DND-41 (cell line): ENCODE measurements around the gene MAP2K5.

Source experiments
- ATAC-seq: fragments of 200-7000 bp; cut with Tn5 transposase; 3 replicates; pipeline ENCODE4 v1.9.1; 2021; ENCODE audit warnings: low read depth; ENCODE audit not compliant: insufficient read depth
- DNase-seq: peaks from one replicate; pipeline ENCODE4 v3.0.0-alpha.2; 2020
- H2AFZ ChIP-seq: 2 replicates; pipeline ENCODE4 v1.6.0; 2012; ENCODE audit warnings: low read depth, low read length
- H3K27ac ChIP-seq: 2 replicates; pipeline ENCODE4 v1.5.1; 2012; ENCODE audit warnings: low read length, inconsistent platforms
- H3K27me3 ChIP-seq: fragments of 200-600 bp; sonication (generic); 2 replicates; pipeline ENCODE4 v1.6.0; 2012; ENCODE audit warnings: low read length, mild to moderate bottlenecking, inconsistent platforms; ENCODE audit not compliant: insufficient read depth, poor library complexity
- H3K36me3 ChIP-seq: 2 replicates; pipeline ENCODE4 v1.5.1; 2012; ENCODE audit warnings: low read length, inconsistent platforms; ENCODE audit not compliant: insufficient read depth
- H3K4me1 ChIP-seq: 2 replicates; pipeline ENCODE4 v1.5.1; 2012; ENCODE audit warnings: mild to moderate bottlenecking, low read length; ENCODE audit not compliant: insufficient read depth
- H3K4me2 ChIP-seq: 2 replicates; pipeline ENCODE4 v1.6.0; 2012; ENCODE audit warnings: mild to moderate bottlenecking, moderate library complexity, low read length, inconsistent platforms; ENCODE audit not compliant: insufficient read depth
- H3K4me3 ChIP-seq, 2 experiments: fragments of 200-600 bp in 1 of 2; shearing (Covaris generic) in 1 of 2; 2 replicates each; pipeline ENCODE4 v1.5.1; 2012 to 2016; ENCODE audit warnings: inconsistent platforms in 2 of 2, low read length in 2 of 2, mild to moderate bottlenecking in 2 of 2, low read depth in 1 of 2, moderate library complexity in 1 of 2
- H3K79me2 ChIP-seq: 2 replicates; pipeline ENCODE4 v1.6.0; 2012; ENCODE audit warnings: low read length, inconsistent platforms; ENCODE audit not compliant: insufficient read depth
- H3K9ac ChIP-seq: 2 replicates; pipeline ENCODE4 v1.6.0; 2012; ENCODE audit warnings: low read depth, mild to moderate bottlenecking, inconsistent platforms, low read length, moderate library complexity
- H3K9me3 ChIP-seq: 2 replicates; pipeline ENCODE4 v1.5.1; 2012; ENCODE audit warnings: low read length, moderate library complexity, mild to moderate bottlenecking, inconsistent platforms; ENCODE audit not compliant: insufficient read depth, severe bottlenecking
- H4K20me1 ChIP-seq: 2 replicates; pipeline ENCODE4 v1.6.0; 2012; ENCODE audit warnings: low read length; ENCODE audit not compliant: insufficient read depth
- CTCF ChIP-seq: IDR thresholded peaks from 2 replicates; pipeline ENCODE4 v1.5.1; 2012; ENCODE audit warnings: borderline replicate concordance, low read length, moderate library complexity, mild to moderate bottlenecking; ENCODE audit not compliant: poor library complexity, severe bottlenecking; ENCODE audit errors: extremely low read depth
- EZH2 ChIP-seq: IDR thresholded peaks from 3 replicates; pipeline ENCODE4 v1.6.1; 2012; ENCODE audit warnings: borderline replicate concordance, low read depth, mild to moderate bottlenecking, moderate library complexity, low read length, inconsistent platforms; ENCODE audit not compliant: severe bottlenecking

Gene MAP2K5

DNA sequence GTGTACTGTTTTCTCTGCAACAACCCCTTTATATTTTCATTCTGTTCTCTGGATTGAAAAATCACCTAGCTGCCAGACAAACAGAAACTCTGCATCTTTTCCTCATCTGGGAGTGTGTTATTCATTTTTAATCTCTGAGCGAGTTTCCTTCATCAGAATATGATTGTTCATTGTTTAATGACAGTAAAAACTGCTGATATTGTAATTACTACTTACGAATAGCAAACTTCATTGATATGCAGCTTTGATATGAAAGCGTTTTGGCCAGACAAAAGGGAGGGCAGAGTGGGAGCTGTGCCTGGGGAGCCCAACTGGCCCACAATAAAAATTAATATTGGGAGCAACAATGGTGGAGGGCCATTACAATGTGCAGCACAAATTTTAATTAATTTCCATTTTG lies 150.1 kb downstream of the MAP2K5 start:
- no peaks in the 10 kb centered on the region; the same call in 1 of the 2 replicates for H3K36me3 ChIP-seq
- no peaks in the 10 kb centered on the region for H3K79me2 ChIP-seq
- no peaks in the 10 kb centered on the region for H3K27me3 ChIP-seq
- DNase-seq (no peak), ATAC-seq (no peak)
- no peaks in the 10 kb centered on the region for H3K4me1 ChIP-seq
- H3K27ac ChIP-seq, result no peak overlapping the region
- no peak overlapping the region for H3K4me2 ChIP-seq
- no peak overlapping the region for H3K9ac ChIP-seq
- no peaks in the 10 kb centered on the region for H3K9me3 ChIP-seq
- H3K4me3 ChIP-seq, result no peak overlapping the region
- H2AFZ ChIP-seq, result no peak overlapping the region
- no peak for TF ChIP-seq CTCF
- no peaks in the 10 kb centered on the region for H4K20me1 ChIP-seq

GRCh38 chr15:67696087-67696486 lies 153.6 kb downstream of the MAP2K5 start:
- Histone ChIP-seq H2AFZ (no peak overlapping the region), H3K4me3 (no peak overlapping the region), H3K9me3 (no peaks in the 10 kb centered on the region), H3K4me2 (no peak overlapping the region), H3K4me1 (no peaks in the 10 kb centered on the region), H3K27ac (no peak overlapping the region), H3K27me3 (no peaks in the 10 kb centered on the region), H3K36me3 (no peaks in the 10 kb centered on the region; the same call in 1 of the 2 replicates), H3K79me2 (no peaks in the 10 kb centered on the region), H4K20me1 (no peaks in the 10 kb centered on the region), H3K9ac (no peak overlapping the region)
- ATAC-seq (no peak), DNase-seq (no peak)
- TF ChIP-seq EZH2 (no peak), CTCF (no peak)

DNA sequence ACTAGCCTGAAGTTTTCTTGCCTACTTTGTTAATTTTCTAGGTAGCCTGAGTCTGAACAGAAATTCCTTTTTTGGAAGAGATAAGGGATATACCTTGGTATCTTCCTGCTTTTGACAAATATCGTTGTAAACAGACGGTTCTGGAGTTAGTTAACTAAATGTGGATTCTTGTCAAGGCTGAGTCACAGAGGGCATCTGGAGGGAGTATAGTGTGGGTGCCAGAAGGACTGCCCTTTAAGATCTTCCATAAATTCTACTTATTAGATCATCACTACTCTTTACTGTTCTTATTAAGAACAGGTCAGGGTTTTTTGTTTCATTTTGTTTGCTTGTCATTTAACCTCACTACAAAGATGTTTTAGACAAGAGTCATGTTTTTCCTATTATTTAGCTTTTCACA lies 157.5 kb downstream of the MAP2K5 start:
- Histone ChIP-seq H3K27me3 (no peaks in the 10 kb centered on the region), H3K79me2 (no peaks in the 10 kb centered on the region), H3K27ac (no peak overlapping the region), H3K9ac (no peak overlapping the region), H3K4me1 (no peaks in the 10 kb centered on the region), H2AFZ (no peak overlapping the region), H3K36me3 (peaks cover 3% of the 10 kb centered on the region; the same call in 1 of the 2 replicates), H3K9me3 (no peaks in the 10 kb centered on the region), H3K4me3 (no peak overlapping the region), H4K20me1 (no peaks in the 10 kb centered on the region), H3K4me2 (no peak overlapping the region)
- DNase-seq, result no peak
- no peak for TF ChIP-seq CTCF
- TF ChIP-seq EZH2, result no peak
- ATAC-seq, result no peak

GRCh38 chr15:67701669-67702068 lies 159.2 kb downstream of the MAP2K5 start:
- Histone ChIP-seq H3K9ac (no peak overlapping the region), H3K79me2 (no peaks in the 10 kb centered on the region), H3K27ac (no peak overlapping the region), H3K4me3 (no peak overlapping the region), H3K27me3 (no peaks in the 10 kb centered on the region), H2AFZ (no peak overlapping the region), H3K9me3 (no peaks in the 10 kb centered on the region), H3K36me3 (peaks cover 6% of the 10 kb centered on the region; the same call in 1 of the 2 replicates), H4K20me1 (no peaks in the 10 kb centered on the region), H3K4me2 (no peak overlapping the region), H3K4me1 (no peaks in the 10 kb centered on the region)
- ATAC-seq (no peak), DNase-seq (no peak)
- TF ChIP-seq EZH2 (no peak), CTCF (no peak)
